CD4-positive, alpha-beta memory T cell (primary cell): ENCODE data around the gene FAM89B. TPM values are rescaled to one million over a fixed set of nuclear protein-coding genes. Genes with fewer than 3 reads are reported as not detected.
A peak's percentile ranks its signal among the peaks of the same experiment; 100 is the strongest.

Source experiments
- CTCF ChIA-PET: fragments of 350-600 bp; sonication (Branson Sonifier 250); formaldehyde crosslinking; loops from one replicate; lab custom pipeline; 2021; ENCODE audit warnings: inconsistent platforms; ENCODE audit not compliant: partially characterized antibody; lab: Charles Lee
- POLR2A ChIA-PET: fragments of 350-600 bp; sonication (Branson Sonifier 250); formaldehyde crosslinking; loops from one replicate; lab custom pipeline; 2021; ENCODE audit not compliant: partially characterized antibody; lab: Charles Lee
- DNase-seq, 5 donors: peaks; one replicate each; pipeline versions ENCODE4 v3.0.0 to v3.0.0-alpha.2; 2020 to 2022; ENCODE audit warnings: mixed read lengths in 1 of 5
- H3K27ac ChIP-seq: one replicate; pipeline ENCODE4 v1.7.0; 2013; ENCODE audit warnings: low read depth, low read length
- H3K27me3 ChIP-seq: 2 replicates; pipeline ENCODE4 v1.7.0; 2013; ENCODE audit warnings: mild to moderate bottlenecking, low read length, moderate library complexity; ENCODE audit not compliant: insufficient read depth
- H3K36me3 ChIP-seq: 2 replicates; pipeline ENCODE4 v1.7.0; 2013; ENCODE audit warnings: mild to moderate bottlenecking, low read length, moderate library complexity; ENCODE audit not compliant: insufficient read depth
- H3K4me1 ChIP-seq: 2 replicates; pipeline ENCODE4 v1.7.0; 2013; ENCODE audit warnings: mild to moderate bottlenecking, low read length, moderate library complexity; ENCODE audit not compliant: insufficient read depth
- H3K4me3 ChIP-seq, 2 donors: one replicate each; pipeline ENCODE4 v1.7.0; 2013; ENCODE audit warnings: low read length in 2 of 2, mild to moderate bottlenecking in 1 of 2
- H3K9me3 ChIP-seq, 2 donors: one replicate each; pipeline ENCODE4 v1.7.0; 2013; ENCODE audit warnings: low read length in 2 of 2, control low read depth in 1 of 2; ENCODE audit not compliant: control insufficient read depth in 1 of 2
- H3K27ac Mint-ChIP-seq, 7 donors: one replicate each; pipeline ENCODE4 v1.8.0; 2020 to 2021; ENCODE audit warnings: mixed read lengths in 7 of 7, mild to moderate bottlenecking in 6 of 7, inconsistent platforms in 3 of 7, moderate library complexity in 3 of 7
- H3K27me3 Mint-ChIP-seq, 2 donors: one replicate each; pipeline ENCODE4 v1.8.0; 2020 to 2021; ENCODE audit warnings: mixed read lengths in 2 of 2
- H3K36me3 Mint-ChIP-seq, 2 donors: one replicate each; pipeline ENCODE4 v1.8.0; 2020 to 2021; ENCODE audit warnings: mixed read lengths in 2 of 2, inconsistent platforms in 1 of 2, mild to moderate bottlenecking in 1 of 2
- H3K4me1 Mint-ChIP-seq, 4 donors: one replicate each; pipeline ENCODE4 v1.8.0; 2020 to 2021; ENCODE audit warnings: mixed read lengths in 4 of 4, mild to moderate bottlenecking in 1 of 4
- H3K4me3 Mint-ChIP-seq, 8 donors: one replicate each; pipeline ENCODE4 v1.8.0; 2020 to 2021; ENCODE audit warnings: mixed read lengths in 8 of 8, mild to moderate bottlenecking in 7 of 8, moderate library complexity in 6 of 8, inconsistent platforms in 3 of 8
- H3K9me3 Mint-ChIP-seq, 8 donors: one replicate each; pipeline ENCODE4 v1.8.0; 2020 to 2021; ENCODE audit warnings: mixed read lengths in 8 of 8, mild to moderate bottlenecking in 5 of 8, inconsistent platforms in 3 of 8, moderate library complexity in 1 of 8
- intact Hi-C: fragments of 100-400 bp; cut with micrococcal nuclease; formaldehyde crosslinking; loops from one replicate; pipeline ENCODE4 v1.15.1; 2023
- polyA plus RNA-seq, 2 donors: library from polyadenylated mRNA; unstranded; fragments of 300-500 nt; fragmentation: Illumina TruSeq; gene quantifications; one replicate each; pipeline ENCODE4 v1.2.3, GENCODE V29; 2021
- total RNA-seq, 2 experiments: library from RNA; stranded (reverse); gene quantifications; one replicate each; pipeline ENCODE4 v1.2.3, GENCODE V29; 2021

The FAM89B gene
- total and polyA plus RNA-seq, 4 experiments from 2014 or later, result 68.9 to 164 (median 101) TPM

DNA sequence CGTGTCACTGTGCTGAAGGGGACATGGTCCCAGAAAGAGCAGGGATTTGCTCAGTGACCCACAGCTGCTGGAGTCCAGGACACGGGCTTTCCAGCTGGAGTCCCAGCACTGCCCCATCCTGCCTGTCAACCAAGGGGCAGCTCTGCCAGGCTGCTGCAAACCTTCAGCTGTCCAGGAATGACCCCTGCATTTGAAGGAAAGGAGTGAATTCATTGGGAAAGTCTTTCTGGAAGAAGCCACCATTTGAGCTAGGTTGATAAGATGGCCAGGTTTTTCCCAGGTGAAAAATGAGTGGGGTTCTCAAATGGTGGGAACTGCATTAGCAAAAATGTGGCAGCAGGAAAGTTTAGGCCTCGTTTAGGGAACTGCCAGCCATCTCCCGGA lies 13.9 kb downstream of the FAM89B start:
- intact Hi-C loops, result loop anchor here (5.0 kb wide), 1 partner anchor 219 kb away; no protein-coding TSS in a partner anchor
- peak overlapping the region; percentile 30 to 72 (median 57) for H3K27ac Mint-ChIP-seq

DNA sequence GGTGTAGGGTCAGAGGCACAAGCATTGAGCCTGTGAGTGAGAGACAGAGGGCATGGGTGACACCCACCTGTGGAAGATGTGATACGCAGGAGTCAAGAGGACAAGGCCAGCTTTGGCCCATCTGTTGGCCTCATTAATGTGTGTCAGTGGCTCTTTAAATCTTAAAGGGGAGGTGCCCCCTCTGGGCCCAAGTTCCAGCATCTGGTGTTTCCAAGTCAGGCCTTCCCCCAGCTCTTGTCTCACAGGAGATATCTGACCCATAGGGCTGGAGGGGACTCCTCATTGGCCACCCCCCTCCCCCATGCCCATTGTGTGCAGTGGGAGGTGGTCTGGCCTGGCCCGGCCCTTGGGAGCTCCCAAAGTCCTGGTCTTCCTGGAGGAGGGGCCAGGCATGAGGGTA lies 14.3 kb downstream of the FAM89B start:
- DNase-seq, result no peak
- Histone ChIP-seq H3K36me3 (peaks cover 45% of the 10 kb centered on the region), H3K27me3 (no peaks in the 10 kb centered on the region), H3K4me3 (no peak overlapping the region), H3K9me3 (no peaks in the 10 kb centered on the region), H3K4me1 (peaks cover 17% of the 10 kb centered on the region), H3K27ac (no peak overlapping the region)
- H3K4me3 Mint-ChIP-seq, result no peak overlapping the region
- H3K9me3 Mint-ChIP-seq, result no peaks in the 10 kb centered on the region
- H3K36me3 Mint-ChIP-seq, result peaks cover 28 to 52% of the 10 kb centered on the region in 2 donors
- no peaks in the 10 kb centered on the region for H3K27me3 Mint-ChIP-seq
- intact Hi-C loops, result loop anchor here (5.0 kb wide), 1 partner anchor 219 kb away; no protein-coding TSS in a partner anchor
- H3K4me1 Mint-ChIP-seq, result peaks cover 13 to 39% (median 27%) of the 10 kb centered on the region in 4 donors
- POLR2A ChIA-PET, result interaction anchor here (0.6 to 7.4 kb wide), 6 partner anchors 9 to 81 kb away, joined by 3 to 118 read pairs (median 29); partner anchors contain the start of genes EHBP1L1, FAM89B and ZNRD2
- peak overlapping the region in 6 of 7 donors; percentile 15 to 72 (median 56) for H3K27ac Mint-ChIP-seq
- CTCF ChIA-PET, result interaction anchor here (0.5 to 7.9 kb wide), 6 partner anchors 10 to 75 kb away, joined by 3 to 124 read pairs (median 28); partner anchors contain the start of genes EHBP1L1 and FAM89B

More for the DNA sequence above, 13.9 kb downstream of the FAM89B start:
- ChIA-PET POLR2A (interaction anchor here (0.6 to 7.4 kb wide), 6 partner anchors 9 to 80 kb away, joined by 3 to 118 read pairs (median 29); partner anchors contain the start of genes EHBP1L1, FAM89B and ZNRD2), CTCF (interaction anchor here (0.5 to 7.9 kb wide), 5 partner anchors 9 to 43 kb away, joined by 3 to 124 read pairs (median 36); partner anchors contain the start of genes EHBP1L1 and FAM89B)
- Histone ChIP-seq H3K4me3 (no peak overlapping the region), H3K27ac (no peak overlapping the region), H3K4me1 (peaks cover 17% of the 10 kb centered on the region), H3K27me3 (no peaks in the 10 kb centered on the region), H3K9me3 (no peaks in the 10 kb centered on the region), H3K36me3 (peaks cover 46% of the 10 kb centered on the region)
- Mint-ChIP-seq H3K4me3 (no peak overlapping the region), H3K36me3 (peaks cover 26 to 50% of the 10 kb centered on the region in 2 donors), H3K4me1 (peaks cover 13 to 39% (median 27%) of the 10 kb centered on the region in 4 donors), H3K27me3 (no peaks in the 10 kb centered on the region), H3K9me3 (no peaks in the 10 kb centered on the region)
- no peak for DNase-seq

DNA sequence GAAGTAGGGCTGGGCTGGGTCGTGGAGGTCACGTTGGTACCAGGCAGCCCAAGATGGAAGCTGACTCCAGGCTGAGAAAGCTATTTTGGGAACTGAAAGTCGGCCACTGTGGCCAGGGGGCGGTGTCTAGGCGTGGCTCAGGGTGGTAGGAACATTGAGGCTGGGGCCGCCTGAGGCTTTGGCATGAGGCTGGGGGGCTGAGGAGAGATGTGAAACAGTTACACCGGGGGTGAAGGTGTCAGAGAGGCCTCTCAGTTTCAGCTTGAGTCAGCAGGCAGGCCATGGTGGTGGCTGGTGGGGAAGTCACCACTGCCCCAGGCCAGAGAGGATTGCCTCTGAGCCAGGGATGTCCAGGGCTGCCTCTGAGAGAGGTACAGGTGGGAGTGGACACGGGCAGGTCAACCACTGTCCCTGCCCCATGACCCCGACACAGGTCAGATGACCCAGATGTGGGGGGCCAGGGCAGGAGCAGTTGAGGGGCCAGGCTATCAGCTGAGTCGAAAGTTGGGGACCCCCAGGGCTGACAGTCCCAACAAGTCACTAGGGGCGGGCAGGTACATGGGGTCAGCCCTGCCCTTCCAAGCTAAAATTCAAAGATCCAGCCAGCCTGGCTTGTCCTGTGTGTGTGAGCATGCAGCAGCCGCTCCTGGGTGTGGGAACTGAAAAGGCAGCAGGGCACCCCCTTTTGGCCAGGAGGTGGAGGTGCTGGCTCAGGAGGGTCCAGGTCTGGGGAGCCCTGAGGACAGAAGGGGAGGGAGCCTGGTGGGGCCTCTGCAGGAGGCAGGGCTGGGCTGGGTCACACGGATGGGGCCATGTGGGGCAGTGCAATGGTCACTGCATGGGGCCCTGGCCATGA lies 16.1 kb downstream of the FAM89B start:
- H3K36me3 Mint-ChIP-seq, result peaks cover 16 to 38% of the 10 kb centered on the region in 2 donors
- peak overlapping the region; percentile 77 to 91 (median 87) for H3K27ac Mint-ChIP-seq
- ChIA-PET CTCF (interaction anchor here (0.6 to 7.9 kb wide), 22 partner anchors 8 to 538 kb away, joined by 3 to 124 read pairs (median 4); partner anchors contain the start of genes EHBP1L1, FAM89B and ZNRD2), POLR2A (interaction anchor here (0.7 to 7.4 kb wide), 20 partner anchors 7 to 463 kb away, joined by 3 to 118 read pairs (median 4); partner anchors contain the start of genes EHBP1L1, FAM89B, KCNK7 and MALAT1)
- H3K27ac ChIP-seq, result peak overlapping the region; percentile 57
- no peaks in the 10 kb centered on the region for H3K9me3 ChIP-seq
- H3K27me3 ChIP-seq, result no peaks in the 10 kb centered on the region
- no peaks in the 10 kb centered on the region for H3K9me3 Mint-ChIP-seq
- peak overlapping the region in 3 of 8 donors; percentile 11 to 46 (median 25) for H3K4me3 Mint-ChIP-seq
- H3K36me3 ChIP-seq, result peaks cover 36% of the 10 kb centered on the region
- DNase-seq, result peak; percentile 78 to 82 (median 78)
- intact Hi-C loops, result loop anchor here (1.0 to 5.0 kb wide), 3 partner anchors 14 to 221 kb away; no protein-coding TSS in a partner anchor
- peaks cover 13 to 33% (median 20%) of the 10 kb centered on the region in 4 donors for H3K4me1 Mint-ChIP-seq
- peaks cover 17% of the 10 kb centered on the region for H3K4me1 ChIP-seq
- H3K27me3 Mint-ChIP-seq, result no peaks in the 10 kb centered on the region
- H3K4me3 ChIP-seq, result no peak overlapping the region

DNA sequence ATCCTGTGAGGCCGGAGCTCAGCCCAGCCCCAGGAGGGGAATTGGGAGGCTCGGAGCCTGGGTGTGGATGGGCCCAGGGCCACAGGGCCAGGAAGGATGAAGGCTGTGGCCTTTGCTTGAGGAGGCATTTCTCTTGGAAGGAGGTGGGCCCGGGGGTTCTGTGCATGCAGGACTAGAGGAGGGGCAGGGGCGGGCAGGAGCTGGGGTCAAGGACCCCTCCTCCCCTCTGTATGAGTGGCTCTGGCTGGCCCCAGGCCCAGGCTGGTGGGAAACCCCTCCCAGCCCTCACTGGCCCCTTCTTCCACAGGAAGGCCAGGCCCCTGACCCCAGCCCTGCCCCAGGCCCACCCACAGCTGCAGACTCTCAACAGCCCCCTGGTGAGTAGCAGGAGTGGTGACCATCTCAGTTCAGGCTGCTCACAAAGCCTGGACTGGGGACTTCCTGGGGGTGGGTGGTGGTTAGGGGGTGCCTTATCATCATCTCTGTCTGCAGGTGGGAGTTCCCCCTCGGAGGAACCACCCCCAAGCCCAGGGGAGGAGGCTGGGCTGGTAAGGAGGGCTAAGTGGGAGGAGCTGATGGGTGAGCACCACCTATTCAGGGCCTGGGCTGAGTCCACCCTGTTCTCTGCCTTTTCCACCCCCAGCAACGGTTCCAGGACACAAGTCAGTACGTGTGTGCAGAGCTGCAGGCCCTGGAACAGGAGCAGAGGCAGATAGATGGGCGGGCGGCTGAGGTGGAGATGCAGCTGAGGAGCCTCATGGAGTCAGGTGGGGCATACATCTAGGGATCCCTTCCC lies 17.3 kb downstream of the FAM89B start:
- H3K27ac Mint-ChIP-seq, result peak overlapping the region in 4 of 7 donors; percentile 29 to 89 (median 83)
- DNase-seq, result peak in 1 of 5 donors; percentile 55
- H3K9me3 ChIP-seq, result no peaks in the 10 kb centered on the region
- H3K9me3 Mint-ChIP-seq, result no peaks in the 10 kb centered on the region
- H3K4me3 ChIP-seq, result no peak overlapping the region
- ChIA-PET POLR2A (interaction anchor here (0.6 to 7.4 kb wide), 8 partner anchors 8 to 91 kb away, joined by 3 to 118 read pairs (median 6); partner anchors contain the start of genes EHBP1L1, FAM89B, MALAT1 and ZNRD2), CTCF (interaction anchor here (0.6 to 7.9 kb wide), 8 partner anchors 13 to 529 kb away, joined by 3 to 124 read pairs (median 11); partner anchors contain the start of genes EHBP1L1 and FAM89B)
- intact Hi-C loops, result loop anchor here (5.0 kb wide), 1 partner anchor 222 kb away; no protein-coding TSS in a partner anchor
- no peaks in the 10 kb centered on the region for H3K27me3 ChIP-seq
- H3K4me1 ChIP-seq, result peaks cover 28% of the 10 kb centered on the region
- H3K27ac ChIP-seq, result no peak overlapping the region
- peaks cover 7 to 32% of the 10 kb centered on the region in 2 donors for H3K36me3 Mint-ChIP-seq
- no peak overlapping the region for H3K4me3 Mint-ChIP-seq
- peaks cover 26% of the 10 kb centered on the region for H3K36me3 ChIP-seq
- no peaks in the 10 kb centered on the region for H3K27me3 Mint-ChIP-seq
- H3K4me1 Mint-ChIP-seq, result peaks cover 13 to 44% (median 20%) of the 10 kb centered on the region in 4 donors

DNA sequence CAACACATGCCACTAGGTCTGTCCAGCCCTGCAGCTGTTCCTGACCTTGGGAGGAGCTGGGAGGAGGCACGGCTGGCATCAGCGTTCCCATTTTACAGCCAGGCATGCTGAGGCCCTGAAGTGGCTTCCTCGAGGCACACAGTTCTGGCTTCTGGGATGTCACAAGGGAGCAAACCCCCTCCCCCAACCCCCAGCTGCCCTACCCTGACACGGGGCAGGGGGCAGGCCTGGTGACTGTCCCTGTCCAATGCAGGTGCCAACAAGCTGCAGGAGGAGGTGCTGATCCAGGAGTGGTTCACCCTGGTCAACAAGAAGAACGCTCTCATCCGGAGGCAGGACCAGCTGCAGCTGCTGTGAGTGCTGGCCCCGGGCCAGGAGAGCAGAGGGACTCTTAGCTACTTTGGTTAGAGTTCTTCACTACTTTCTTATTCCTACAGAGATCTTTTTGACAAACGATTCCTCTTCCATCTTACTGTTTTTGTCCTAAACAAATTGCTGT lies 18.0 kb downstream of the FAM89B start:
- Histone ChIP-seq H3K27ac (no peak overlapping the region), H3K4me3 (no peak overlapping the region), H3K36me3 (peaks cover 24% of the 10 kb centered on the region), H3K27me3 (no peaks in the 10 kb centered on the region), H3K9me3 (no peaks in the 10 kb centered on the region), H3K4me1 (peaks cover 35% of the 10 kb centered on the region)
- CTCF ChIA-PET, result interaction anchor here (0.6 to 7.9 kb wide), 7 partner anchors 13 to 528 kb away, joined by 3 to 124 read pairs (median 17); partner anchors contain the start of genes EHBP1L1 and FAM89B
- POLR2A ChIA-PET, result interaction anchor here (1.1 to 7.4 kb wide), 4 partner anchors 13 to 47 kb away, joined by 4 to 118 read pairs (median 82); partner anchors contain the start of genes EHBP1L1, FAM89B and ZNRD2
- intact Hi-C loops, result no loop called here
- no peak for DNase-seq
- Mint-ChIP-seq H3K36me3 (peaks cover 7 to 32% of the 10 kb centered on the region in 2 donors), H3K4me1 (peaks cover 16 to 50% (median 25%) of the 10 kb centered on the region in 4 donors), H3K9me3 (no peaks in the 10 kb centered on the region), H3K27ac (peak overlapping the region in 3 of 7 donors; percentile 32 to 88 (median 70)), H3K4me3 (peak overlapping the region in 1 of 8 donors; percentile 25), H3K27me3 (no peaks in the 10 kb centered on the region)
